HepG2 (cell line): ENCODE measurements around the gene KLB. TPM values are rescaled to one million over a fixed set of nuclear protein-coding genes. Genes with fewer than 3 reads are reported as not detected.

Experiments used
- ATAC-seq: fragments of 200-7000 bp; cut with Tn5 transposase; 3 replicates; pipeline ENCODE4 v1.9.1; 2020; ENCODE audit warnings: mild to moderate bottlenecking, moderate library complexity
- BruUV-seq: library from RNA; stranded (reverse); fragments of 400-500 nt; replicated peaks from 2 replicates; lab custom pipeline; 2021; lab: Mats Ljungman, UMichigan
- CTCF ChIA-PET: fragments of 300-600 bp; formaldehyde crosslinking; extraction: SDS; loops from one replicate; lab custom pipeline; 2021; ENCODE audit warnings: low total read pairs, inconsistent platforms, low intra/inter-chr PET ratio; lab: Yijun Ruan, JAX
- POLR2A ChIA-PET: fragments of 350-600 bp; sonication (Branson Sonifier 250); formaldehyde crosslinking; loops from one replicate; lab custom pipeline; 2020; ENCODE audit warnings: antibody characterized with exemption, inconsistent platforms; lab: Yijun Ruan, JAX
- DNase-seq: peaks from one replicate; pipeline ENCODE4 v3.0.0-alpha.2; 2015; ENCODE audit warnings: low spot score
- FAIRE-seq: peaks from 3 replicates; lab custom pipeline; 2011; peaks lifted over from hg19 to GRCh38; lab: Jason Lieb, UNC
- H2AFZ ChIP-seq: one replicate; pipeline ENCODE4 v1.6.1; 2011; ENCODE audit warnings: low read length, inconsistent platforms
- H3K27ac ChIP-seq: fragments of 300-600 bp; 3 replicates; pipeline ENCODE4 v1.8.0; 2011; ENCODE audit warnings: mixed run types, mild to moderate bottlenecking, mixed read lengths, low read length, inconsistent platforms; ENCODE audit not compliant: insufficient read depth; ENCODE audit errors: extremely low read length
- H3K27me3 ChIP-seq, 2 experiments: fragments of 200-600 bp in 1 of 2; 2 replicates in 1 of 2; 3 replicates in 1 of 2; pipeline versions ENCODE4 v1.6.0 to v1.8.0; 2011; ENCODE audit warnings: low read length in 2 of 2, mild to moderate bottlenecking in 2 of 2, moderate library complexity in 2 of 2, inconsistent platforms in 1 of 2; ENCODE audit not compliant: insufficient read depth in 2 of 2, control insufficient read depth in 1 of 2
- H3K36me3 ChIP-seq, 2 experiments: fragments of 200-600 bp in 1 of 2; replicated peaks in 1 of 2; 2 replicates in 1 of 2; 3 replicates in 1 of 2; pipeline versions ENCODE4 v1.5.1 to v1.8.0; 2011; ENCODE audit warnings: low read length in 2 of 2, inconsistent platforms in 1 of 2; ENCODE audit not compliant: insufficient read depth in 2 of 2, control insufficient read depth in 1 of 2
- H3K4me1 ChIP-seq: 2 replicates; pipeline ENCODE4 v1.5.1; 2012; ENCODE audit warnings: low read length, inconsistent platforms; ENCODE audit not compliant: insufficient read depth
- H3K4me2 ChIP-seq: 2 replicates; pipeline ENCODE4 v1.6.0; 2011; ENCODE audit warnings: low read depth, low read length, inconsistent platforms
- H3K4me3 ChIP-seq, 3 experiments: fragments of 200-600 bp in 1 of 3; sonication (generic), shearing (Covaris generic) in 1 of 3; replicated peaks in 1 of 3; 2 replicates each; pipeline ENCODE4 v1.5.1; 2011 to 2016; ENCODE audit warnings: low read length in 3 of 3, inconsistent platforms in 2 of 3, low read depth in 2 of 3, mild to moderate bottlenecking in 2 of 3, control low read depth in 1 of 3, mixed read lengths in 1 of 3; ENCODE audit not compliant: insufficient read depth in 1 of 3
- H3K79me2 ChIP-seq: one replicate; pipeline ENCODE4 v1.6.1; 2011; ENCODE audit warnings: low read length, inconsistent platforms; ENCODE audit not compliant: insufficient read depth
- H3K9ac ChIP-seq: 2 replicates; pipeline ENCODE4 v1.6.0; 2011; ENCODE audit warnings: mild to moderate bottlenecking, low read depth, low read length, inconsistent platforms; ENCODE audit not compliant: insufficient read depth
- H3K9me3 ChIP-seq: 2 replicates; pipeline ENCODE4 v1.5.1; 2012; ENCODE audit warnings: mild to moderate bottlenecking, low read length
- H4K20me1 ChIP-seq: 2 replicates; pipeline ENCODE4 v1.6.0; 2011; ENCODE audit warnings: inconsistent platforms, mild to moderate bottlenecking, low read length, moderate library complexity; ENCODE audit not compliant: insufficient read depth
- CTCF ChIP-seq: sonication (generic); formaldehyde crosslinking; IDR thresholded peaks from 2 replicates; pipeline ENCODE4 v1.5.0; 2020; ENCODE audit warnings: mild to moderate bottlenecking, missing genetic modification reagents, moderate library complexity
- NR2C2 ChIP-seq: sonication (generic); formaldehyde crosslinking; IDR thresholded peaks from 2 replicates; pipeline ENCODE4 v1.4.0; 2020; ENCODE audit warnings: missing genetic modification reagents, mild to moderate bottlenecking, moderate library complexity, borderline replicate concordance
- SMC3 ChIP-seq: IDR thresholded peaks from 2 replicates; pipeline ENCODE4 v1.6.1; 2011; ENCODE audit warnings: low read length, improper control_type of control experiment
- STAG1 ChIP-seq: sonication (generic); formaldehyde crosslinking; IDR thresholded peaks from 2 replicates; pipeline ENCODE4 v1.4.0; 2020; ENCODE audit warnings: missing genetic modification reagents
- TFAP4 ChIP-seq: sonication (generic); IDR thresholded peaks from 2 replicates; pipeline ENCODE4 v1.6.1; 2016; ENCODE audit warnings: low read depth, borderline replicate concordance
- ZNF530 ChIP-seq: sonication (generic); formaldehyde crosslinking; IDR thresholded peaks from 2 replicates; pipeline ENCODE4 v1.5.0; 2020; ENCODE audit warnings: low read depth, mild to moderate bottlenecking, missing genetic modification reagents
- WGBS: methylation state at CpG from one replicate; pipeline ENCODE4 v1.1.6; 2017; ENCODE audit warnings: low lambda C conversion rate; 5-methylcytosine and 5-hydroxymethylcytosine counted together
- in situ Hi-C: cut with HindIII; loops from 2 replicates; pipeline ENCODE4 v1.10.0; 2017; ENCODE audit warnings: low pct_unique_long_range_greater_than_20kb; ENCODE audit not compliant: extremely low pct_ligation_motif_present
- intact Hi-C: fragments of 100-400 bp; cut with micrococcal nuclease; formaldehyde crosslinking; loops from one replicate; pipeline ENCODE4 v1.10.0; 2022; ENCODE audit not compliant: unreplicated experiment
- polyA plus RNA-seq, 8 experiments: library from polyadenylated mRNA; depleted of rRNA in 3 of 8; stranded (reverse) in 7 of 8; unstranded in 1 of 8; fragments of >200 nt; fragmentation: Illumina TruSeq in 4 of 8; extraction: Trizol in 4 of 8; gene quantifications; 2 replicates each; pipeline versions ENCODE4 v1.2.1 to v1.2.3, GENCODE V29; 2011 to 2016; ENCODE audit warnings: low read depth in 4 of 8, missing spikeins in 1 of 8, mixed read lengths in 1 of 8; ENCODE audit not compliant: insufficient read depth in 1 of 8
- total RNA-seq, 5 experiments: library from RNA; depleted of rRNA; stranded (reverse); fragments of >200 nt; fragmentation: Illumina TruSeq; extraction: Trizol; gene quantifications; 2 replicates each; pipeline ENCODE4 v1.2.3, GENCODE V29; 2016; ENCODE audit warnings: low read depth in 1 of 5

KLB gene
- total and polyA plus RNA-seq, 2 of the 13 experiments (the other 11 are each of a cell fraction or from before 2014, with no cell fraction given), result 25.3 to 82.0 TPM

GRCh38 chr4:39383690-39384089 lies 23.0 kb upstream of the KLB start:
- no peaks in the 10 kb centered on the region for H3K27me3 ChIP-seq
- H3K4me3 ChIP-seq, result no peak overlapping the region
- ATAC-seq (peak; percentile 81), DNase-seq (peak; percentile 12), FAIRE-seq (no peak)
- POLR2A ChIA-PET, result interaction anchor here (0.9 to 2.5 kb wide), 3 partner anchors 17 to 75 kb away, joined by 3 to 10 read pairs (median 4); partner anchors contain the start of genes LIAS and RPL9
- H4K20me1 ChIP-seq, result no peaks in the 10 kb centered on the region
- CTCF ChIA-PET, result no interaction called here
- H3K9ac ChIP-seq, result no peak overlapping the region
- TF ChIP-seq SMC3 (0 out of 2 replicates have a peak, but pooled peaks have one; percentile 3), ZNF530 (no peak), CTCF (peak; percentile 53), STAG1 (CRISPR knock-in tag) (peak; percentile 60), NR2C2 (no peak), TFAP4 (peak; percentile 41; the same call in 1 of the 2 replicates)
- no peak overlapping the region for H3K4me2 ChIP-seq
- no TSS peak for BruUV-seq
- no peak overlapping the region for H3K27ac ChIP-seq
- 100% methylated on average over 1 of the region's 1 CpG for WGBS
- H2AFZ ChIP-seq, result no peak overlapping the region
- no peaks in the 10 kb centered on the region for H3K36me3 ChIP-seq
- no peaks in the 10 kb centered on the region for H3K4me1 ChIP-seq
- in situ Hi-C loops (no loop called here), intact Hi-C loops (no loop called here)
- H3K79me2 ChIP-seq, result no peaks in the 10 kb centered on the region
- H3K9me3 ChIP-seq, result no peaks in the 10 kb centered on the region
